Adrenal gland (tissue), 12 donors: ENCODE data around the gene MRPS27. TPM values are rescaled to one million over a fixed set of nuclear protein-coding genes. Genes with fewer than 3 reads are reported as not detected.

Source experiments
- DNase-seq, 7 donors: peaks; one replicate each; pipeline ENCODE4 v3.0.0-alpha.2; 2019 to 2020
- H3K27ac ChIP-seq, 5 donors: fragments of 200-600 bp; sonication (generic) in 4 of 5; 1 replicate in 3 of 5; 2 replicates in 2 of 5; pipeline versions ENCODE4 v1.5.1 to v1.8.0; 2016 to 2020; ENCODE audit warnings: mild to moderate bottlenecking in 1 of 5
- H3K27me3 ChIP-seq: fragments of 200-600 bp; 2 replicates; pipeline ENCODE4 v1.8.0; 2021
- H3K36me3 ChIP-seq, 2 donors: fragments of 200-600 bp; replicated peaks in 1 of 2; 1 replicate in 1 of 2; 2 replicates in 1 of 2; pipeline versions ENCODE4 v1.5.1 to v1.8.0; 2018 to 2022
- H3K4me1 ChIP-seq, 2 donors: fragments of 200-600 bp; replicated peaks in 1 of 2; 1 replicate in 1 of 2; 2 replicates in 1 of 2; pipeline versions ENCODE4 v1.5.1 to v1.8.0; 2018 to 2021
- H3K4me3 ChIP-seq, 4 donors: fragments of 200-600 bp; sonication (generic) in 3 of 4; one replicate each; pipeline ENCODE4 v1.5.1; 2016 to 2018
- H3K9me3 ChIP-seq, 3 donors: fragments of 200-600 bp; sonication (generic) in 1 of 3; replicated peaks in 1 of 3; 1 replicate in 2 of 3; 2 replicates in 1 of 3; pipeline versions ENCODE4 v1.5.1 to v1.8.0; 2016 to 2021
- CTCF ChIP-seq, 6 experiments: fragments of 450-650 bp in 4 of 6; fragments of 200-600 bp in 2 of 6; sonication (generic) in 1 of 6; IDR thresholded peaks; 1 replicate in 5 of 6; 2 replicates in 1 of 6; pipeline versions ENCODE4 v1.5.1 to v1.8.0; 2016 to 2021; ENCODE audit warnings: antibody characterized with exemption in 6 of 6, mild to moderate bottlenecking in 2 of 6, moderate library complexity in 1 of 6
- POLR2A ChIP-seq, 2 donors: fragments of 450-650 bp; IDR thresholded peaks; one replicate each; pipeline ENCODE4 v1.6.1; 2017; ENCODE audit warnings: antibody characterized with exemption in 2 of 2, mild to moderate bottlenecking in 2 of 2, moderate library complexity in 1 of 2
- WGBS, 4 donors: extraction: QIAGEN DNeasy Blood & Tissue Kit in 2 of 4; methylation state at CpG; one replicate each; pipeline versions ENCODE4 v1.1.5 to v1.1.7; 2013 to 2017; 5-methylcytosine and 5-hydroxymethylcytosine counted together
- intact Hi-C, 2 donors: fragments of 100-400 bp; cut with DNase I; formaldehyde crosslinking; loops; one replicate each; pipeline versions ENCODE4 v1.14.1 to v1.15.0; 2022 to 2023
- polyA plus RNA-seq, 3 donors: library from polyadenylated mRNA; stranded (reverse); fragments of 200-250 nt in 2 of 3; fragments of 350-450 nt in 1 of 3; fragmentation: Illumina TruSeq in 1 of 3; extraction: RNeasy Lipid Tissue Mini Kit (QIAGEN cat#74804) in 1 of 3; gene quantifications; one replicate each; pipeline ENCODE4 v1.2.3, GENCODE V29; 2013 to 2014
- total RNA-seq, 9 donors: library from RNA; depleted of rRNA in 4 of 9; stranded (reverse); fragments of >200 nt in 4 of 9; fragments of 120-200 nt in 1 of 9; fragmentation: NEBNext Ultra II Directional in 1 of 9; extraction: Animal tissue kit (Norgen Biotek cat#: 25700) in 1 of 9; gene quantifications; one replicate each; pipeline versions ENCODE4 v1.1.0 to v1.2.4, GENCODE V29; 2013 to 2023
- donor health status: healthy with polysubstance abuse.
- donor health status: Bipolar disorder and iron deficiency.
- donor health status: DM: yes; HTN: yes; CAD: no.
- donor health status: DM: no; HTN: no; CAD: no.
- donor health status: DM: no; HTN: no; CAD: no.
- donor health status: DM: yes; HTN: yes; CAD: no.

MRPS27 gene
- total and polyA plus RNA-seq, 12 donors, result 20.8 to 92.8 (median 67.3) TPM

GRCh38 chr5:72347801-72348308 lies 27.8 kb upstream of the MRPS27 start:
- Histone ChIP-seq H3K36me3 (peaks cover 0 to 8% of the 10 kb centered on the region in 2 donors), H3K4me3 (no peak overlapping the region), H3K9me3 (no peaks in the 10 kb centered on the region), H3K4me1 (no peaks in the 10 kb centered on the region), H3K27me3 (no peaks in the 10 kb centered on the region), H3K27ac (no peak overlapping the region)
- intact Hi-C loops, result no loop called here
- no peak for DNase-seq
- no peak for TF ChIP-seq POLR2A (IDR thresholded peaks at IDR 0.05)
- TF ChIP-seq CTCF (IDR thresholded peaks at IDR 0.05), result no peak
- 74 to 87% (median 82%) methylated on average over 4 of the region's 4 CpGs for WGBS, 4 donors

- Histone ChIP-seq H3K27ac (no peak overlapping the region), H3K4me1 (no peaks in the 10 kb centered on the region), H3K27me3 (no peaks in the 10 kb centered on the region), H3K4me3 (no peak overlapping the region), H3K36me3 (peaks cover 0 to 8% of the 10 kb centered on the region in 2 donors), H3K9me3 (no peaks in the 10 kb centered on the region)
- intact Hi-C loops, result no loop called here
- peak in 1 of 7 donors; percentile 24 for DNase-seq
- no peak for TF ChIP-seq CTCF (IDR thresholded peaks at IDR 0.05)
- no peak for TF ChIP-seq POLR2A (IDR thresholded peaks at IDR 0.05)
- 88 to 95% (median 93%) methylated on average over 2 of the region's 2 CpGs for WGBS, 4 donors
Observed at GRCh38 chr5:72346398-72346797, 26.4 kb upstream of the MRPS27 start.

GRCh38 chr5:72338689-72339209 lies 18.7 kb upstream of the MRPS27 start:
- H3K27ac ChIP-seq, result no peak overlapping the region
- 91 to 94% (median 93%) methylated on average over 4 of the region's 4 CpGs for WGBS, 4 donors
- no peak for DNase-seq
- no peaks in the 10 kb centered on the region for H3K27me3 ChIP-seq
- intact Hi-C loops, result no loop called here
- TF ChIP-seq POLR2A (IDR thresholded peaks at IDR 0.05) (no peak), CTCF (IDR thresholded peaks at IDR 0.05) (no peak)
- peaks cover 0 to 19% of the 10 kb centered on the region in 2 donors for H3K36me3 ChIP-seq
- H3K9me3 ChIP-seq, result no peaks in the 10 kb centered on the region
- H3K4me1 ChIP-seq, result no peaks in the 10 kb centered on the region
- no peak overlapping the region for H3K4me3 ChIP-seq

- Histone ChIP-seq H3K4me1 (no peaks in the 10 kb centered on the region), H3K27me3 (no peaks in the 10 kb centered on the region), H3K9me3 (no peaks in the 10 kb centered on the region), H3K4me3 (no peak overlapping the region), H3K27ac (peak overlapping the region in 2 of 5 donors; percentile 37 to 58), H3K36me3 (peaks cover 0 to 11% of the 10 kb centered on the region in 2 donors)
- TF ChIP-seq CTCF (IDR thresholded peaks at IDR 0.05) (no peak), POLR2A (IDR thresholded peaks at IDR 0.05) (no peak)
- WGBS, 4 donors, result 79 to 96% (median 85%) methylated on average over 1 of the region's 1 CpG
- no peak for DNase-seq
- intact Hi-C loops, result no loop called here
Observed at GRCh38 chr5:72337159-72337558, 17.1 kb upstream of the MRPS27 start.
